ENCODE results near the gene CSGALNACT2.

CSGALNACT2 gene

DNA sequence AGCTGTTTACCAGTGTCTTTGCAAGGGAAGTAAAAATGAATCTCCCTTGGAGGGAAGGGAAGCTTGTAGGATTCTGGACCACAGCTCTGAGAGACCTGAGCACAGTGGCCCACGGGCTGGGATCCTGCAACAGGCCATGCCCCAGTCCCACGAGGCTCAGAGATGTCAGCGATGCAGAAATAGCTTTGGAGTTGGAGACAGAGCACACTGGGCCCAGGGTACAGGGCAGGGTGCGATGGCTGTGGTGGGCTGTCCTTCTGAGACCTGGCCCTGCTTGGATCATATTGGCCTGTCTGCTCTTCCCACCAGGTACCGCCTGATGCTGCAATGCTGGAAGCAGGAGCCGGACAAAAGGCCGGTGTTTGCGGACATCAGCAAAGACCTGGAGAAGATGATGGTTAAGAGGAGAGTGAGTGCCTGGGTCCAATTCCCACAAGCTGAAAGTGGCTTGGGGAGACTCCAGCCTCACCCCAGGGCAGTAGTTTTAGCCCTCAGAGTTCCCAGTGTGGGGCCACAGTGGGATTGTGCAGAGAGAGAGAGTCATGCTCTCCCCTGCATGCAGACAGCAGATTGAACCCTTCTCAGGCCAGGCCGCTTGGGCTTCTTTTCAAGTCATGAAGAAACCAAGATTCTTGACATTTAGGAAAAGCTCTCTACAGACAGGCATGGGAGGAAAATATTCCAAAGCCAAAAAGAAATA, 13.5 kb upstream of the CSGALNACT2 start:
- no peak for ATAC-seq
- no peak for DNase-seq

DNA sequence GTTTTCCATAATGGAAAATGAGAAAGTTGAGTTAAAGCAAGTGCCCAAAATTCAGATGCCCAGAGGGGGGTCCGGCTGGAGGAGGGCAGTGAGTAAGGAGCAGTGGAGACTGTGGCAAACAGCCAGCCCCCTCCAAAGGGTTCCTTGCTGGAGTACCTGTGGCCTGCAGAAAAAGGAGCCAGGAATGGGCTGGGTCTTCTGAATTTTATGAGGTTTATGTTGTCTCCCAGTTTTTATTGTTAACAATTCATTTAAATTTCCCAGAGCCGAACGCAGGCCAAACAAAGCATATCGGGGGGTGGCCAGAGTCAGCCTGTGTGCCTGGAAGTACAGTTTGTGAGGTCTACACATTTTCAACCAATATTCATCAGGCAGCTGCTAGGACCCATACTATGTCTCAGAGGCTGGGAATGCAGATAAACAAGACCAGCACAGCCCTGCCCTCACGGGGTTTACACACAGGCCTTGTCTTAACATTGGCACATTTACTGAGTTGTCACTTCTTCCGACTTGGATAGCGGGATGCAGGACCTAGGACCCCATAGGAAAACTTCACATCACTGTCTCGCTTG, 12.9 kb upstream of the CSGALNACT2 start:
- ATAC-seq: no peak
- no peak for DNase-seq

DNA sequence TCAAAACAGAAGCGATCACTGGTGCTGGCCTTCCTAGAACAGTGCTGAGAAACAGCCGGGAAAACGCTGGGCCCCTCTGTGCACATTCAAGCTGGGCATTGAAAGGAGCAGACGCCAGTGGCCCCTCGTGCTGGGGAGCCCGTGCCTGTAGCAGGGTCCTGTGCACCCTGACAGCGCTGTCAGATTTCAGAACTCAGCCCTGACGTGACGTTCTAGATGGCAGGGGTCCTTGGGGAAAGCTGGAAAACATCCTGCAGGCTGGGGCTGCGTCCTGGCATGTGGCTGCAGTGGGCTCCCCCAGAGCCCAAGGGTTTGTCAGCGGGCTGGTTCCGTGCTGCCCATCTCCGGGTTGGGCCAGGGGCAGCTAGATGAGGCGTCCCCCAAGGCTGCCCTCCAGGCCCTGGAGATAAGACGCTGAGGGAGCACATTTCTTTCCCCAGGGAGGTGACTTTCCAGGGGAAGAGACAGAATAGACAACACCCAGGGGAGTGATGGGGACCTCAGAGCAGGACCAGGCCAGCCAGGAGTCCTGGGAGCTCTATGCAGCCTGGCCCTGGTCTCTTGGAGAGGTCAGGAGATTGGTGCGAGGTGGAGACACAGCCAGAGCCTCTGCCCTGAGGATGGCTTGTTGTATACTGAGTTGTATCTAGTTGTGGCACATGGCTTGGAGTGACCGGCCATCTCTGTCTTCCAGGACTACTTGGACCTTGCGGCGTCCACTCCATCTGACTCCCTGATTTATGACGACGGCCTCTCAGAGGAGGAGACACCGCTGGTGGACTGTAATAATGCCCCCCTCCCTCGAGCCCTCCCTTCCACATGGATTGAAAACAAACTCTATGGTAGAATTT, 12.1 kb upstream of the CSGALNACT2 start:
- DNase-seq (peak; percentile 2), ATAC-seq (no peak)

DNA sequence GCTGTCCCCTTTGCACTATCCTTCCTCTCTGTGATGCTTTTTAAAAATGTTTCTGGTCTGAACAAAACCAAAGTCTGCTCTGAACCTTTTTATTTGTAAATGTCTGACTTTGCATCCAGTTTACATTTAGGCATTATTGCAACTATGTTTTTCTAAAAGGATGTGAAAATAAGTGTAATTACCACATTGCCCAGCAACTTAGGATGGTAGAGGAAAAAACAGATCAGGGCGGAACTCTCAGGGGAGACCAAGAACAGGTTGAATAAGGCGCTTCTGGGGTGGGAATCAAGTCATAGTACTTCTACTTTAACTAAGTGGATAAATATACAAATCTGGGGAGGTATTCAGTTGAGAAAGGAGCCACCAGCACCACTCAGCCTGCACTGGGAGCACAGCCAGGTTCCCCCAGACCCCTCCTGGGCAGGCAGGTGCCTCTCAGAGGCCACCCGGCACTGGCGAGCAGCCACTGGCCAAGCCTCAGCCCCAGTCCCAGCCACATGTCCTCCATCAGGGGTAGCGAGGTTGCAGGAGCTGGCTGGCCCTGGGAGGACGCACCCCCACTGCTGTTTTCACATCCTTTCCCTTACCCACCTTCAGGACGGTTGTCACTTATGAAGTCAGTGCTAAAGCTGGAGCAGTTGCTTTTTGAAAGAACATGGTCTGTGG, 11.4 kb upstream of the CSGALNACT2 start:
- ATAC-seq (no peak), DNase-seq (peak; percentile 3)

DNA sequence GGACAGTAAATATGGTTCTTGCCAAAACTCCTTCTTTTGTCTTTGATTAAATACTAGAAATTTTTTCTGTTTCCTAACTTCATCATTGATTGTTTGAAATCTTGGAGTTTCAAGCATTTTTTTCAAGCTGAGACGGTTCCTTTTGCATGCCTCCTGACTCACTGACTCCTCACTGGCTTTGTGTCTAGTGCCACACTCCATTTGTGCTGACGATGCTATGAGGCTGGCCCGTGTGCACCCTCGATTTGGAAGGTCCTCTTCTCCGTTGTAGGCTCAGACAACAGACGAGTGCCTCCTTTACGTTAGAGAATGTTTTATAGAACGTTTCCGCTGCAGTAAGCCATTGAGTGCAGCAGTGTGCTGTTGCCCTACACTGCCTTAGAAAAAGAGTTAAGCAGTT, 10.8 kb upstream of the CSGALNACT2 start:
- no peak for ATAC-seq
- no peak for DNase-seq

DNA sequence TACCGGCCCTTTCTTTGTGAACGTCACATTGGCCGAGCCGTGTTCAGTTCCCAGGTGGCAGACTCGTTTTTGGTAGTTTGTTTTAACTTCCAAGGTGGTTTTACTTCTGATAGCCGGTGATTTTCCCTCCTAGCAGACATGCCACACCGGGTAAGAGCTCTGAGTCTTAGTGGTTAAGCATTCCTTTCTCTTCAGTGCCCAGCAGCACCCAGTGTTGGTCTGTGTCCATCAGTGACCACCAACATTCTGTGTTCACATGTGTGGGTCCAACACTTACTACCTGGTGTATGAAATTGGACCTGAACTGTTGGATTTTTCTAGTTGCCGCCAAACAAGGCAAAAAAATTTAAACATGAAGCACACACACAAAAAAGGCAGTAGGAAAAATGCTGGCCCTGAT, 9.9 kb upstream of the CSGALNACT2 start:
- DNase-seq: no peak
- no peak for ATAC-seq

DNA sequence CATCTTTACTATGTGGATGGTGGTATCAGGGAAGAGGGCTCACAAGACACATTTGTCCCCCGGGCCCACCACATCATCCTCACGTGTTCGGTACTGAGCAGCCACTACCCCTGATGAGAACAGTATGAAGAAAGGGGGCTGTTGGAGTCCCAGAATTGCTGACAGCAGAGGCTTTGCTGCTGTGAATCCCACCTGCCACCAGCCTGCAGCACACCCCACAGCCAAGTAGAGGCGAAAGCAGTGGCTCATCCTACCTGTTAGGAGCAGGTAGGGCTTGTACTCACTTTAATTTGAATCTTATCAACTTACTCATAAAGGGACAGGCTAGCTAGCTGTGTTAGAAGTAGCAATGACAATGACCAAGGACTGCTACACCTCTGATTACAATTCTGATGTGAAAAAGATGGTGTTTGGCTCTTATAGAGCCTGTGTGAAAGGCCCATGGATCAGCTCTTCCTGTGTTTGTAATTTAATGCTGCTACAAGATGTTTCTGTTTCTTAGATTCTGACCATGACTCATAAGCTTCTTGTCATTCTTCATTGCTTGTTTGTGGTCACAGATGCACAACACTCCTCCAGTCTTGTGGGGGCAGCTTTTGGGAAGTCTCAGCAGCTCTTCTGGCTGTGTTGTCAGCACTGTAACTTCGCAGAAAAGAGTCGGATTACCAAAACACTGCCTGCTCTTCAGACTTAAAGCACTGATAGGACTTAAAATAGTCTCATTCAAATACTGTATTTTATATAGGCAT, 9.1 kb upstream of the CSGALNACT2 start:
- ATAC-seq (peak; percentile 69), DNase-seq (no peak)

DNA sequence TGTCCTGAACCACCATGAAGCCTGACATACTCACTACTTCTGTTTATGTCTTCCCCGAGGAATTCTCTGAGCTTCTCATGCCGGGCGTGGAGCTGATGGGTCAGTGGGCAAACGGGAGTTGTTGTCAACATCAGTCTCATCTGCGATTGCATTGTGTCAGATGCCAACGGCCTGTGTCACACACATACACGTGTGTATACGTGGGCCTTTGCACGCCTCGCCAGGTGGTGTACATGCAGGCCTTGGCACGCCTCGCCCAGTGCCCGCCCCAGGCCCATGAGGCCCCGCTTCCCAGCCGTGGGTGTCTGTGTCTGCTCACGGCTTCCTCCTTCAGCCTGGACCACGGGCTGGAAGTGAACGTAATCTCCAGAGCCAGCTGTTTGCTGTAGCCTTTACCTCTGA, 7.5 kb upstream of the CSGALNACT2 start:
- ATAC-seq (no peak), DNase-seq (no peak)

DNA sequence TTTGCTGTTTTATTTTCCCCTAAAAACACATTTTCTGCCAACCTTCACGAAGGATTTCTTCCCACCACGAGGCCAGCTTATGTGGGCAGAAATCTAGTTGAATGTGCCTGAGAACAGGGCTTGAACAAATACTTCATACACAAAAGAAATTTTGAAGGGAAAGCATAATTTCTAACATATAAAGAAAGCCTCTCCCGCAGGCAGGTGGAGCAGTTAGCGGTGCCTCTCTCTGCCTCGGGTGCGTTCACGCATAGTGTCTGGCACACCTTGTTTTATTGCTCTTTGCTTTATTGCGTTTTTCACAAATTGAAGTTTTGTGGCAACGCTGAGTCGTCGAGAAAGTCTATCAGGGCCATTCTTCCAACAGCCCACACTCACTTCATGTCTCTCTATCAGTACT, 7.0 kb upstream of the CSGALNACT2 start:
- ATAC-seq (no peak), DNase-seq (no peak)

DNA sequence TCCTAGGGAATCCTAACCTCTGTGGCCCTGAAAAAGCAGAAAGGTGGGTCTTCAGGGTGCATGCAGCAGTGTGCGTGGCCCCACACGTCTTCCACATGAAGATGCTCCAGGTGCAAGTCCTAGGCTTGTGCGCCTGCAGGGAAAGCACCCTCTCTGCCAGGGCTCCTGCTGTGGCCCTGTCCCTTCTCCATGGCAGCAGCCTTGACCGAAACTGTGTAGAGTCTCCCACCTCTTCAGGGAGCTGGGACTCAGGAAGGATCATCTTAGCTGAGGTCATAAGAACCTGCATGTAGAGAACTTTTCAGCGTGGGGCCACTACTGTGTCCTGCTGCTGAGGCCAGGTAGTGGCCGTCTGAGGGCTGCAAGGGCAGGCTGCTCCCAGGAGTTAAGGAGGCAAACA, 6.3 kb upstream of the CSGALNACT2 start:
- DNase-seq: no peak

DNA sequence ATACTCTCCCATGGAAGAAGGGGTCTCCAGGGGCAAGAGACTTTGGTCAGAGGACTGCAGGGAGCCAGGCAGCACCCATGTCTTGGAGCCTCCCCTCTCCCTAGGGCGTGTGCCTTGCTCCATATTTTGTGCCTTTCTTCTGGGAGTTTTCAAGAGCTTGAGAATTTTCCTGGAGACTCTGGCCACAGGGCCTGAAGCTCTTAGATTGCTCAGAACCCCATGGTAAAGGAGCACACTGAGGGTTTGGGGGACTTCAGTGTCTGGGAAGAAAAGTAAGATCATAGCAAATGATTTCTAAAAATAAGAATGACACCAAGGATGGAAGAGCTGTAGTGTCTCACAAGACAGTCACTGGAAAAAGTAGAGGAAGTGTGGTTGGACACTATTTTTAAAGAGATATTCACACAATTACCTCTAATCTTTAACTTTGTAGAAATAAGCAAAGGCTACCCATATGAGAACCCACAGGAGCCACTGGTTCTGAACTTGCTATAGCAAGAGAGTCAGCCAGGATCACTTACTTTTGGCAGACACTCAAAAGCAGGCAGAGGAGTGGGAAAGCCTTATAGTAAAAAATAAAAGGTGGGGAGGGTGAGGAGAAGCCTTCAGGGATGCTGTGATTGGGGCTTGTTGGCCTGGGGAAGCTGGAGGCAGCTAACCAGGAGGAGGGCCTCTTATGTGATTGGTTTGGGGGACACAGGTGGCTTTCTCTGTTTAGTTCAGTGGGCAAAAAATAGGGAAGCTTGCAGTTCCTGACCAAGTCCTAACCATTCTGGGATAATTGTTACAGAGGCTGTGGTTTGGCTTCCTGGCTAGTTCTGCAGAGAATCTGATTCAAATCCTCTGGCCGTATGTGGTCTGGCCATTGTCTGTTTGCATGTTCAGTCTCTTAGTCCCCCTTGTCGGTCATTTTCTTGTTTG, 5.1 kb upstream of the CSGALNACT2 start:
- DNase-seq: no peak
- ATAC-seq: no peak

More for the DNA sequence above, 6.3 kb upstream of the CSGALNACT2 start:
- ATAC-seq: no peak

DNA sequence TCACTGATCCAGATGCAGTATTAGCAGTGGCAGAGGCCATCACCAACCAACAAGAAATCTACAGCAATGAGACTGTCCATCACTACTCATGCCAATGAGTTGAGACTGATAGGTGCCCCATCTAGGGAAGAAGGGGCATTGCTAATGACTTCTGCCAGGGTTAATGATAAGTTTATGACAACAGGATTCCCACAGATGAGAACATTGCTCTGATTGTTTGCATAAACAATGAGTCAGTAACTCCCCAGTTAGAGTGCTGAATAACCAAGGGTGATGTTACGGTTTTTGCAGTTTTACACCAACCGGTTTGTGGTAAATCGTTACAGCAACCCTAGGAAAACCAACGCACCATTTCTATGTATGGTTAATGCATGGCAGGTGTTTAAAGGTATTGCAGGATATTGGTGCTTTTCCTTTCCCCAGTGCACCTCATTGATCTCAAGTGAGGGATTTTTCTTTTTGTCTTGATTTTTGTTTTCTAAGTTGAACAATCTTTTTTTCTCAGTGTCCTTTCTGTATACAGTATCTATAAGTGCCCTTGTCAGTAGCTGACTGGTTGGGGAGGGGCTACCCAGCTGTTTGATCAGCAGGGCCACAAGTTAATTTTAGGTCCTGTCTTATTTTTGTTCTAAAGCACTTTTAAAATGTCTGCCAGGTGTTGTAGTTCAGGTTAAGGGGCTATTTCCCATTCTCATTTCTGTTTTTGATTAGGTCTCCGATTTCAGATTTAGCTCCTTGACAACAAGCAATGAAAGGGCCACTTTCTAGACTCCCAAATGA, 3.9 kb upstream of the CSGALNACT2 start:
- DNase-seq (no peak), ATAC-seq (no peak)

DNA sequence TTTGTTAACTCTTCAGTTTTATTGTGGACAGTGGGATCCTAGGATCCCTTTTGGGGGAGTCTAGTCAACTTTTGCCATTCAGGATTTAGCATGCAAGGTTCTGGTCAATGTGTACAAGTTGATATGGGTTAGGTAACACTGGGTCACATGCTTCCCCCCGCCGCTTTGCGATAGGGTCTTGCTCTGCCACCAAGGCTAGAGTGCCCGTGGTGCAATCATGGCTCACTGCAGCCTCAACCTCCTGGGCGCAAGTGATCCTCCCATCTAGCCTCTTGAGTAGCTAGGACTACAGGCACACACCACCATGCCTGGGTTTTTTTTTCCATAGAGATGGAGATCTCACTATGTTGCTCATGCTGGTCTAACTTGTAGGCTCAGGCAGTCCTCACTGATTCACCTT, 3.2 kb upstream of the CSGALNACT2 start:
- ATAC-seq (no peak), DNase-seq (no peak)

DNA sequence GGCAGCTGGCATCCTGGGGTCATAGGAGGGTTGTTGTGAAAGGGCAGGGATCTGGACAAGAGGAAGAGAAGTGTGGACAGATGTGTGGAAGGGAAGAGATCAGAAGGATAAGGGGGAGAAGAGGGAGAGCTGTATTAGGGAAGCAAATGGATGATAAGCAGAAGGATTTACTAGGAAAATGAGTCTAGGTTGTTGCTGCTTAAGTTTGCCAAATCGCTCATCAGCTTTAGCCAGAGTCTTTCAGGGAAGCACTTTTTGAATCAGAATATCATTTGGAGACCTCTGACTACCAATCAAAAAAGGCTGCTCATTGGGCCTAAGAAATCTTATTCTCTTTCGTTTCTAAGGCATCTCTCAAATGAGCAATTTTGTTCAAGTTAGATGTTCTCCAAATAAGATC, 2.6 kb upstream of the CSGALNACT2 start:
- DNase-seq: no peak
- no peak for ATAC-seq

DNA sequence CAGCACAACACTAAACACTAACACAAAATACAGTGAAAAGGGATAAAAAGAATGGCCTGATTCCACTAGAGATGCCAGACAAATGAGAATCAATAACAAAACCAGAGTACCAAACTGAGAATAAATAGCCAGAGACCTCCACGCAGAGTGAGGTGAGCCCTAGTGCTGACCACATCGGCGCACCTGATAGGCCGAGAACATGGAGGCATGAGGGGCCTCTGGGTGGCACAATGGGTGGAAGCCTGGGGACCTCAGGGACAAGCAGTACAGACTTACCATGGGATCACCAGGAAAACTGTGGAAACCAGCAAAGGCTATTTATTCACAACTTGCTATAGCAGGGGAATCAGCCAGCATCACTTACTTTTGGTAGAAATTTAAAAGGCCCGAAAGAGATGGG, 1.8 kb upstream of the CSGALNACT2 start:
- ATAC-seq (no peak), DNase-seq (no peak)

DNA sequence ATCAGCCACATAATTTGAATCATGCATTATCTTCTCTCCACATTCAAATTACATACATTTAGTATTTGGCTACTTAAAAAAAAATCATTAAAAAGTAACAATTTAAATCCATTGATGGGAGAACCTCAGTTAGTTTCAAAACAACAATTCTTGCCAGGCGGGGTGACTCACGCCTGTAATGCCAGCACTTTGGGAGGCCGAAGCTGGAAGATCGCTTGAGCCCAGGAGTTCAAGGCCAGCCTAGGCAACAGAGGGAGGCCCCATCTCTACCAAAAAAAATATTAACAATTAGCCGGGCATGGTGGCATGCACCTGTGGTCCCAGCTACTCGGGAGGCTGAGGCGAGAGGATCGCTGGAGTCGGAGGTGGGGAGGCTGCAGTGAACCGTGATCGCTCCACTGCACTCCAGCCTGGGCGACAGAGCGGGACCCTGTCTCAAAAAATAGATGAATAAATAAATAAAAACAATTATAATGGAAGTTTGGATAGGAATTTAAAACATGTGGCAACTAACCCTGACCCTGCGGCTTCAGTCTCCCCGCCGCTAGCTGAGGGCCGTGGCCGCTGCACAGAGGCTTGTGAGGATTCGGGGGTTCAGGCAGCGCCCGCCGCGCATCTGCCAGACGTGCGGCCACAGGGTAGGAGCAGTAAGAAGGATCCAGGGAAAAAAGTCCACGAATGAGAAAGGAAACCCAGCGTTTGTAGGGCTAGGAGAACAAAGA, 1.1 kb upstream of the CSGALNACT2 start:
- DNase-seq (no peak), ATAC-seq (no peak)

DNA sequence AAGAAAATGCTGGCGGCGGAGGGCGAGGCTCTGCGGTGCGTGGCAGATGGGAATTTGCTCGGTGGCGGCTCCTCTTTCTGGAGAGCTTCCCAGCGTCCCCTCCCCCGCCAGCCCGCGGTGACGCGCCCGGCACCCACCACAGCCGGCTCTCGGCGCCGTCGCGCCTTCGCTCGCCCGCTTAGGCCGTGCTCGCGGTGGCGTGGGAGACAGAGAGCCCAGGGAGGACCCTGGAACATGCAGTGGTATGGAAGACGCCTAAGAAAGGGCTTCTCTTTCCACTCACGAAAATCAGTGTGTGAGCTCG, 576 bp upstream of the CSGALNACT2 start:
- ATAC-seq: peak; percentile 35
- peak; percentile 70 for DNase-seq

DNA sequence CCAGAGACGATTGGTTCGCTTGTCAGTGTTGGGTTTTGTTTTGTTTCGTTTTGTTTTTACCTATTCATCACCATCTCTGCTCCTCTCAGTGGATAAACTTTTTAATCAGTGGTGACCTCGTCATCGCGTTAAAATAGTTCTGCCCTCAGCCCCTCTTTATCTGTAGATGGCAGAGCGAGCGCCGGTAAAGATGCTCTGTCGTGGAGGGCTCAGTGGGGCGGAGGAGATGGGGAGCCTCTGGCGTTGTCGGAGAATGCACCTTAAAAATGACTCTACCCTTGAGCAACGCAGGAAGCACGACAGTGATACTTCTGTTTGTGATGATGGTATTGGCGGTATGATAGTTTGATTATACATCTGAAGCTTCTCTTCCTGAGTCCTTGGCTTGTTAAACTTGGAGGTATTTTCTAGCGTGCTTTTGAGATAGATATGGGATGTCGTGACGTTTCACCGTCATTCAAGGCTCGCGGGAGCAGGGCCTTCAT, 554 bp downstream of the CSGALNACT2 start:
- DNase-seq (peak; percentile 61), ATAC-seq (peak; percentile 68)

DNA sequence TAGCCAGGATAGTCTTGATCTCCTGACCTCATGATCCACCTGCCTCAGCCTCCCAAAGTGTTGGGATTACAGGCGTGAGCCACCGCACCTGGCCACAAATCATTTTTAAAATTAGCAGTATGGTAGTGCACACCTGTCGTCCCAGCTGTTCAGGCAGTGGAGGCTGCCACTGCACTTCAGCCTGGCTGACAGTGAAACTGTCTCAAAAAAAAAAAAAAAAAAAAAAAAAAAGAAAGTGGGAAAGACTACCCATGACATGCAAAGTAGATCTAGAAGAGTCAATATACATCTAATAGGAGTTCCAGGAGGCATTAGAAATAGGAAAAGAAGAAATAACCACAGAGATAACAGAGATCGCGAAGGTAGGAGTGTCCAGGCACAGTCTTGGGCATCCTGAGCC, 3.2 kb downstream of the CSGALNACT2 start:
- ATAC-seq: no peak

DNA sequence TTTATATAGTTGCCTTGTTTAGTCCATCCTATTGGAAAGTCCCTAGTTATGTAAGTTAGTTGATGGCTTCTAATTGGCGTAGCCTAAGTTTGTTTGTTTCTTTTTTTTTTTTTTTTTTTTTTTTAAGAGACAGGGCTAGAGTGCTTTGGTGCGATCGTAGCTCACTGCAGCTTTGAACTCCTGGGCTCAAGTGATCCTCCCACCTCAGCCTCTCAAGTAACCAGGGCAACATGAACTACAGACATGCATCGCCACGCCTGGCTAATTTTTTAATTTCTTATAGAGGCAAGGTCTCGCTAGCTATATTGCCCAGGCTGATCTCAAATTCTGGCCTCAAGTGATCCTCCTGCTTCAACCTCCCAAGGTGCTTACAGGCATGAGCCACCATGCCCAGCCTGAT, 7.1 kb downstream of the CSGALNACT2 start:
- ATAC-seq (no peak), DNase-seq (no peak)

More for the DNA sequence above, 3.2 kb downstream of the CSGALNACT2 start:
- no peak for DNase-seq
